OCI-LY3 (cell line): ENCODE data around the gene PCSK2.

Experiments
- H2AFZ ChIP-seq: fragments of 200-600, 300-600 bp; shearing (Covaris generic); 2 replicates; pipeline ENCODE4 v1.6.0; 2014; ENCODE audit warnings: antibody characterized with exemption, low read depth, low read length
- H3K27ac ChIP-seq: fragments of 200-600, 300-600 bp; sonication (generic); 2 replicates; pipeline ENCODE4 v1.5.1; 2014; ENCODE audit warnings: mild to moderate bottlenecking, low read length, moderate library complexity, mixed read lengths
- H3K27me3 ChIP-seq: fragments of 200-600, 300-600 bp; sonication (generic); 2 replicates; pipeline ENCODE4 v1.6.1; 2014; ENCODE audit warnings: low read depth, low read length, mixed read lengths
- H3K36me3 ChIP-seq: fragments of 200-600, 300-600 bp; sonication (generic); replicated peaks from 2 replicates; pipeline ENCODE3; 2014; ENCODE audit warnings: low read depth, low read length, mixed read lengths
- H3K4me1 ChIP-seq: fragments of 300-600, 200-600 bp; sonication (generic); 2 replicates; pipeline ENCODE4 v1.6.1; 2014; ENCODE audit warnings: low read length, mixed read lengths
- H3K4me2 ChIP-seq: fragments of 200-600, 300-600 bp; sonication (generic); 2 replicates; pipeline ENCODE4 v1.6.1; 2014; ENCODE audit warnings: low read length, mixed read lengths
- H3K4me3 ChIP-seq: fragments of 300-600, 200-600 bp; sonication (generic); 2 replicates; pipeline ENCODE4 v1.5.1; 2014; ENCODE audit warnings: antibody characterized with exemption, mild to moderate bottlenecking, low read length, moderate library complexity
- H3K79me2 ChIP-seq: fragments of 300-600, 200-600 bp; shearing (Covaris generic); 2 replicates; pipeline ENCODE4 v1.6.1; 2014; ENCODE audit warnings: mild to moderate bottlenecking, low read length, mixed read lengths
- H3K9ac ChIP-seq: fragments of 300-600, 200-600 bp; shearing (Covaris generic); 2 replicates; pipeline ENCODE4 v1.6.0; 2014; ENCODE audit warnings: mild to moderate bottlenecking, low read length, moderate library complexity
- H3K9me3 ChIP-seq: fragments of 200-600, 300-600 bp; shearing (Covaris generic); 2 replicates; pipeline ENCODE4 v1.6.1; 2014; ENCODE audit warnings: low read length, mixed read lengths; ENCODE audit not compliant: insufficient read depth
- H4K20me1 ChIP-seq: fragments of 200-600, 300-600 bp; sonication (generic); 2 replicates; pipeline ENCODE4 v1.6.1; 2016; ENCODE audit warnings: low read length, mixed read lengths; ENCODE audit not compliant: insufficient read depth
- CTCF ChIP-seq: fragments of 200-600, 300-600 bp; sonication (generic); IDR thresholded peaks from 2 replicates; pipeline ENCODE4 v1.5.1; 2014; ENCODE audit warnings: antibody characterized with exemption, low read length, low read depth
- EZH2phosphoT487 ChIP-seq: fragments of 200-600 bp; shearing (Covaris generic); IDR thresholded peaks from 2 replicates; pipeline ENCODE4 v1.6.1; 2018; ENCODE audit warnings: antibody characterized with exemption, mixed run types, low read depth

The PCSK2 gene

GRCh38 chr20:17281478-17281877 is 54.6 kb downstream of the PCSK2 start:
- peaks cover 25% of the 10 kb centered on the region for H3K27me3 ChIP-seq
- no peak overlapping the region for H2AFZ ChIP-seq
- no peak for TF ChIP-seq EZH2phosphoT487
- TF ChIP-seq CTCF = peak; percentile 81
- H3K4me1 ChIP-seq = no peaks in the 10 kb centered on the region
- no peaks in the 10 kb centered on the region for H3K9me3 ChIP-seq
- no peaks in the 10 kb centered on the region for H3K79me2 ChIP-seq
- H3K4me2 ChIP-seq = no peak overlapping the region
- no peak overlapping the region for H3K27ac ChIP-seq
- H3K9ac ChIP-seq = no peak overlapping the region
- no peaks in the 10 kb centered on the region for H3K36me3 ChIP-seq
- no peaks in the 10 kb centered on the region for H4K20me1 ChIP-seq
- H3K4me3 ChIP-seq = no peak overlapping the region

- TF ChIP-seq CTCF = no peak
- no peak for TF ChIP-seq EZH2phosphoT487
- Histone ChIP-seq H3K9ac (no peak overlapping the region), H3K4me3 (no peak overlapping the region), H3K79me2 (no peaks in the 10 kb centered on the region), H3K36me3 (no peaks in the 10 kb centered on the region), H3K27ac (no peak overlapping the region), H3K9me3 (no peaks in the 10 kb centered on the region), H3K4me1 (no peaks in the 10 kb centered on the region), H3K4me2 (no peak overlapping the region), H3K27me3 (peaks cover 25% of the 10 kb centered on the region), H2AFZ (no peak overlapping the region), H4K20me1 (no peaks in the 10 kb centered on the region)
Observed at GRCh38 chr20:17282501-17282900, 55.7 kb downstream of the PCSK2 start.

- peaks cover 29% of the 10 kb centered on the region for H3K27me3 ChIP-seq
- no peak overlapping the region for H3K27ac ChIP-seq
- H3K9ac ChIP-seq = no peak overlapping the region
- no peak overlapping the region for H3K4me2 ChIP-seq
- no peaks in the 10 kb centered on the region for H3K4me1 ChIP-seq
- no peak overlapping the region for H3K4me3 ChIP-seq
- no peaks in the 10 kb centered on the region for H3K79me2 ChIP-seq
- no peak overlapping the region for H2AFZ ChIP-seq
- H3K9me3 ChIP-seq = no peaks in the 10 kb centered on the region
- TF ChIP-seq EZH2phosphoT487 = no peak
- peak; percentile 27; the same call in 1 of the 2 replicates for TF ChIP-seq CTCF
- no peaks in the 10 kb centered on the region for H3K36me3 ChIP-seq
- no peaks in the 10 kb centered on the region for H4K20me1 ChIP-seq
Observed at GRCh38 chr20:17287503-17287902, 60.7 kb downstream of the PCSK2 start.

- Histone ChIP-seq H4K20me1 (no peaks in the 10 kb centered on the region), H3K9ac (no peak overlapping the region)
- TF ChIP-seq CTCF (no peak), EZH2phosphoT487 (no peak)
Observed at GRCh38 chr20:17287998-17288397, 61.2 kb downstream of the PCSK2 start.

More at GRCh38 chr20:17287998-17288397, 61.2 kb downstream of the PCSK2 start:
- H3K27ac ChIP-seq = no peak overlapping the region
- no peak overlapping the region for H3K4me3 ChIP-seq
- no peak overlapping the region for H3K4me2 ChIP-seq
- H3K79me2 ChIP-seq = no peaks in the 10 kb centered on the region
- H3K4me1 ChIP-seq = no peaks in the 10 kb centered on the region
- no peak overlapping the region for H2AFZ ChIP-seq
- H3K36me3 ChIP-seq = no peaks in the 10 kb centered on the region
- H3K9me3 ChIP-seq = no peaks in the 10 kb centered on the region
- peaks cover 29% of the 10 kb centered on the region for H3K27me3 ChIP-seq
